ENCODE measurements around the gene POLD2. TPM values are rescaled to one million over a fixed set of nuclear protein-coding genes. Genes with fewer than 3 reads are reported as not detected.

Gene POLD2
- total and polyA plus RNA-seq, 2 of the 13 experiments (the other 11 are each of a cell fraction or from before 2014, with no cell fraction given): 87.6 to 95.1 TPM

DNA sequence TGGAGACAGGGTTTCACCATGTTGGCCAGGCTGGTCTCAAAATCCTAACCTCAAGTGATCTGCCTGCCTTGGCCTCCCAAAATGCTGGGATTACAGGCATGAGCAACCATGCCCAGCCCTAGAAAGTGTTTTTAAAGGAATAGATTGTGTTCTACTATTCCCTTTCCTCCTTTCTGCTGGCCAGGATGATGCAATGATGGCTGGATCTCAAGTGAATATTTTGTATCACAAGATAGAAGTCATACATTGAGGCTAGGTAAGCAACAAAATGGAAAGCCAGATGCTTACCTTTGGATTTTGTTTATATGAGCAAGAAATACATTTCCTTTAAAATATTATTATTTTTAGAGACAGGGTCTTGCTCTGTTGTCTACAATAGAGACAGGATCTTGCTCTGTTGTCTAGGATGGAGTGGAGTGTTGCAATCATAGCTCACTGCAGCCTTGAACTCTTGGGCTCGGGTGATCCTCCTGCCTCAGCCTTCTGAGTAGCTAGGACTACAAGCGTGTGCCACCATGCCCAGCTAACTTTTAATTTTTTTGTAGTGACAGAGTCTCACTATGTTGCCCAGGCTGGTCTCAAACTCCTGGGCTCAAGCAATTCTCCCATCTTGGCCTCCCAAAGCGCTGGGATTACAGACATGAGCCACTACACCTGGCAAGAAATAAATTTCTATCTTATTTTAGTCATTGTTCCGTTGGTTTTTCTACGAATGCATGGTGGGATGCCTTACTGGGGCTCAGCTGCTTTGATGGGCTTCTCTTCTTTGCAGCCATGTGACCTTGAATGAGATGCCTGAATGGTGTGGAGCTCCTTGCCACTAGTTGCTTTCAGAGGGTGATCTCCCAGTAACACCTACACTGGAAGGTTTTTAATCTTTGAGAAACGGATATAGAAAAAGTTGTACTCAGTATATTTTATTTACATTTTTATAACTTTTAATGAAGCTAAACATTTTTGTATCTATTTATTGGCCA lies 25.0 kb downstream of the POLD2 start:
- CTCF ChIA-PET (ENCODE audit: low intra/inter-chr PET ratio, low total read pairs): no interaction called here
- WGBS (ENCODE audit: low lambda C conversion rate): 18% methylated on average over 4 of the region's 6 CpGs
- POLR2A ChIA-PET: interaction anchor here (0.5 to 1.1 kb wide), 3 partner anchors 9 to 17 kb away, joined by 3 to 4 read pairs (median 3); no protein-coding TSS in a partner anchor
- peaks cover 2 to 14% of the 10 kb centered on the region in 2 experiments; a peak in 2 of 5 replicates for H3K27me3 ChIP-seq (ENCODE audit: control insufficient read depth in 1 of 2, insufficient read depth in 2 of 2, low read length in 2 of 2)
- H3K79me2 ChIP-seq (ENCODE audit: insufficient read depth, low read length): no peaks in the 10 kb centered on the region
- in situ Hi-C loops (cut with HindIII; ENCODE audit: extremely low pct_ligation_motif_present, low pct_unique_long_range_greater_than_20kb) (no loop called here), intact Hi-C loops (cut with micrococcal nuclease; ENCODE audit: unreplicated experiment) (no loop called here)
- ATAC-seq (no peak), FAIRE-seq (no peak), DNase-seq (ENCODE audit: low spot score) (no peak)
- peak overlapping the region; percentile 23; the same call in 1 of the 2 replicates for H3K4me2 ChIP-seq (ENCODE audit: low read depth, low read length)
- BruUV-seq (replicated peaks): no TSS peak
- H3K9me3 ChIP-seq (ENCODE audit: low read length): no peaks in the 10 kb centered on the region
- H4K20me1 ChIP-seq (ENCODE audit: insufficient read depth, low read length): no peaks in the 10 kb centered on the region
- H3K36me3 ChIP-seq (replicated peaks in 1 of 2; ENCODE audit: control insufficient read depth in 1 of 2, insufficient read depth in 2 of 2, low read length in 2 of 2): no peaks in the 10 kb centered on the region
- no peak overlapping the region for H3K4me3 ChIP-seq (replicated peaks in 1 of 3; ENCODE audit: insufficient read depth in 1 of 3, low read depth in 2 of 3, low read length in 3 of 3)
- H3K9ac ChIP-seq (ENCODE audit: insufficient read depth, low read depth, low read length): no peak overlapping the region
- peaks cover 65% of the 10 kb centered on the region for H3K4me1 ChIP-seq (ENCODE audit: insufficient read depth, low read length)
- H3K27ac ChIP-seq (ENCODE audit: extremely low read length, insufficient read depth, low read length): no peak overlapping the region
- H2AFZ ChIP-seq (ENCODE audit: low read length): no peak overlapping the region
- TF ChIP-seq MED1 (CRISPR knock-in tag; IDR thresholded peaks at IDR 0.05): no peak
- TF ChIP-seq TBL1XR1 (IDR thresholded peaks at IDR 0.05; ENCODE audit: borderline replicate concordance, low read length, partially characterized antibody): no peak
- no peak for TF ChIP-seq ZNF546 (CRISPR knock-in tag; conservative IDR thresholded peaks at IDR 0.05)
- TF ChIP-seq, protein P1, sequence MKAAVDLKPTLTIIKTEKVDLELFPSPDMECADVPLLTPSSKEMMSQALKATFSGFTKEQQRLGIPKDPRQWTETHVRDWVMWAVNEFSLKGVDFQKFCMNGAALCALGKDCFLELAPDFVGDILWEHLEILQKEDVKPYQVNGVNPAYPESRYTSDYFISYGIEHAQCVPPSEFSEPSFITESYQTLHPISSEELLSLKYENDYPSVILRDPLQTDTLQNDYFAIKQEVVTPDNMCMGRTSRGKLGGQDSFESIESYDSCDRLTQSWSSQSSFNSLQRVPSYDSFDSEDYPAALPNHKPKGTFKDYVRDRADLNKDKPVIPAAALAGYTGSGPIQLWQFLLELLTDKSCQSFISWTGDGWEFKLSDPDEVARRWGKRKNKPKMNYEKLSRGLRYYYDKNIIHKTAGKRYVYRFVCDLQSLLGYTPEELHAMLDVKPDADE (CRISPR knock-in tag; IDR thresholded peaks at IDR 0.05): no peak
- TF ChIP-seq ZNF672 (CRISPR knock-in tag; IDR thresholded peaks at IDR 0.05): no peak
- TF ChIP-seq ZNF557 (CRISPR knock-in tag; IDR thresholded peaks at IDR 0.05): no peak
- no peak for TF ChIP-seq PREB (CRISPR knock-in tag; IDR thresholded peaks at IDR 0.05)
- no peak for TF ChIP-seq ZNF263 (CRISPR knock-in tag; IDR thresholded peaks at IDR 0.05)
- no peak for TF ChIP-seq MEF2D (CRISPR knock-in tag; IDR thresholded peaks at IDR 0.05)
- TF ChIP-seq DPF2 (CRISPR knock-in tag; IDR thresholded peaks at IDR 0.05; ENCODE audit: borderline replicate concordance, low read depth): no peak
- no peak for TF ChIP-seq ZNF720 (CRISPR knock-in tag; IDR thresholded peaks at IDR 0.05)
- TF ChIP-seq XRCC5 (optimal IDR thresholded peaks at IDR 0.05; ENCODE audit: low read length): no peak
- TF ChIP-seq SALL2 (CRISPR knock-in tag; IDR thresholded peaks at IDR 0.05): no peak
- TF ChIP-seq MYPOP (CRISPR knock-in tag; IDR thresholded peaks at IDR 0.05): no peak
- no peak for TF ChIP-seq NFYB (CRISPR knock-in tag; IDR thresholded peaks at IDR 0.05)
- TF ChIP-seq, protein P2, sequence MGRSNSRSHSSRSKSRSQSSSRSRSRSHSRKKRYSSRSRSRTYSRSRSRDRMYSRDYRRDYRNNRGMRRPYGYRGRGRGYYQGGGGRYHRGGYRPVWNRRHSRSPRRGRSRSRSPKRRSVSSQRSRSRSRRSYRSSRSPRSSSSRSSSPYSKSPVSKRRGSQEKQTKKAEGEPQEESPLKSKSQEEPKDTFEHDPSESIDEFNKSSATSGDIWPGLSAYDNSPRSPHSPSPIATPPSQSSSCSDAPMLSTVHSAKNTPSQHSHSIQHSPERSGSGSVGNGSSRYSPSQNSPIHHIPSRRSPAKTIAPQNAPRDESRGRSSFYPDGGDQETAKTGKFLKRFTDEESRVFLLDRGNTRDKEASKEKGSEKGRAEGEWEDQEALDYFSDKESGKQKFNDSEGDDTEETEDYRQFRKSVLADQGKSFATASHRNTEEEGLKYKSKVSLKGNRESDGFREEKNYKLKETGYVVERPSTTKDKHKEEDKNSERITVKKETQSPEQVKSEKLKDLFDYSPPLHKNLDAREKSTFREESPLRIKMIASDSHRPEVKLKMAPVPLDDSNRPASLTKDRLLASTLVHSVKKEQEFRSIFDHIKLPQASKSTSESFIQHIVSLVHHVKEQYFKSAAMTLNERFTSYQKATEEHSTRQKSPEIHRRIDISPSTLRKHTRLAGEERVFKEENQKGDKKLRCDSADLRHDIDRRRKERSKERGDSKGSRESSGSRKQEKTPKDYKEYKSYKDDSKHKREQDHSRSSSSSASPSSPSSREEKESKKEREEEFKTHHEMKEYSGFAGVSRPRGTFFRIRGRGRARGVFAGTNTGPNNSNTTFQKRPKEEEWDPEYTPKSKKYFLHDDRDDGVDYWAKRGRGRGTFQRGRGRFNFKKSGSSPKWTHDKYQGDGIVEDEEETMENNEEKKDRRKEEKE (IDR thresholded peaks at IDR 0.05): no peak
